ENCODE data around the gene PDCL2. TPM values are rescaled to one million over a fixed set of nuclear protein-coding genes. Genes with fewer than 3 reads are reported as not detected.

Gene PDCL2
- total RNA-seq, 2 donors from 2014 or later = not detected

- WGBS, 2 donors = 90 to 97% methylated on average over 4 of the region's 4 CpGs
- ATAC-seq = no peak
- Histone ChIP-seq H3K27ac (no peak overlapping the region), H3K4me1 (no peaks in the 10 kb centered on the region), H3K9me3 (no peaks in the 10 kb centered on the region), H3K4me3 (no peak overlapping the region), H3K27me3 (no peaks in the 10 kb centered on the region), H3K36me3 (replicated peaks in 1 of 2; ENCODE audit: insufficient read depth in 1 of 2, low read depth in 2 of 2) (no peaks in the 10 kb centered on the region)
- intact Hi-C loops (cut with DNase I) = no loop called here
- TF ChIP-seq POLR2A (IDR thresholded peaks at IDR 0.05) (no peak), CTCF (IDR thresholded peaks at IDR 0.05) (no peak)
- DNase-seq = no peak
Measured at GRCh38 chr4:55524844-55525571, 67.0 kb downstream of the PDCL2 start.

- no peak for DNase-seq
- intact Hi-C loops (cut with DNase I) = no loop called here
- Histone ChIP-seq H3K36me3 (replicated peaks in 1 of 2; ENCODE audit: insufficient read depth in 1 of 2, low read depth in 2 of 2) (no peaks in the 10 kb centered on the region), H3K4me3 (no peak overlapping the region), H3K4me1 (no peaks in the 10 kb centered on the region), H3K27me3 (no peaks in the 10 kb centered on the region), H3K9me3 (no peaks in the 10 kb centered on the region), H3K27ac (no peak overlapping the region)
- ATAC-seq = no peak
- no peak for TF ChIP-seq POLR2A (IDR thresholded peaks at IDR 0.05)
- TF ChIP-seq CTCF (IDR thresholded peaks at IDR 0.05) = no peak
Measured at GRCh38 chr4:55518442-55518841, 73.6 kb downstream of the PDCL2 start.

GRCh38 chr4:55517526-55518229 lies 74.4 kb downstream of the PDCL2 start:
- no peak for TF ChIP-seq CTCF (IDR thresholded peaks at IDR 0.05)
- no peak for TF ChIP-seq POLR2A (IDR thresholded peaks at IDR 0.05)
- H3K4me1 ChIP-seq = no peaks in the 10 kb centered on the region
- no peak overlapping the region for H3K27ac ChIP-seq
- H3K36me3 ChIP-seq (replicated peaks in 1 of 2; ENCODE audit: insufficient read depth in 1 of 2, low read depth in 2 of 2) = no peaks in the 10 kb centered on the region
- ATAC-seq (no peak), DNase-seq (no peak)
- H3K27me3 ChIP-seq = no peaks in the 10 kb centered on the region
- H3K4me3 ChIP-seq = no peak overlapping the region
- H3K9me3 ChIP-seq = no peaks in the 10 kb centered on the region
- intact Hi-C loops (cut with DNase I) = no loop called here
- WGBS, 2 donors = 92 to 94% methylated on average over 2 of the region's 2 CpGs

- H3K27ac ChIP-seq = no peak overlapping the region
- H3K27me3 ChIP-seq = no peaks in the 10 kb centered on the region
- H3K4me3 ChIP-seq = no peak overlapping the region
- 94 to 100% methylated on average over 1 of the region's 1 CpG for WGBS, 2 donors
- DNase-seq = no peak
- intact Hi-C loops (cut with DNase I) = no loop called here
- TF ChIP-seq CTCF (IDR thresholded peaks at IDR 0.05) = no peak
- TF ChIP-seq POLR2A (IDR thresholded peaks at IDR 0.05) = no peak
- no peak for ATAC-seq
- no peaks in the 10 kb centered on the region for H3K4me1 ChIP-seq
- H3K36me3 ChIP-seq (replicated peaks in 1 of 2; ENCODE audit: insufficient read depth in 1 of 2, low read depth in 2 of 2) = peaks cover 0 to 2% of the 10 kb centered on the region in 2 donors
- H3K9me3 ChIP-seq = no peaks in the 10 kb centered on the region
Measured at GRCh38 chr4:55512922-55513571, 79.0 kb downstream of the PDCL2 start.

Measured in body of pancreas (tissue), 4 donors.